Ascending aorta (tissue), 2 donors: Measurements from ENCODE around the gene CPED1. TPM values are rescaled to one million over a fixed set of nuclear protein-coding genes. Genes with fewer than 3 reads are reported as not detected.

Source experiments
- DNase-seq, 2 donors: peaks; one replicate each; pipeline ENCODE4 v3.0.0-alpha.2; 2019; ENCODE audit warnings: low spot score in 2 of 2
- H3K27ac ChIP-seq, 2 donors: fragments of 200-600 bp; sonication (generic); one replicate each; pipeline ENCODE4 v1.5.1; 2016 to 2017; ENCODE audit warnings: mild to moderate bottlenecking in 1 of 2
- H3K27me3 ChIP-seq: fragments of 200-600 bp; sonication (generic); one replicate; pipeline ENCODE4 v1.5.1; 2017
- H3K36me3 ChIP-seq, 2 donors: fragments of 200-600 bp; sonication (generic); one replicate each; pipeline ENCODE4 v1.5.1; 2016
- H3K4me1 ChIP-seq, 2 donors: fragments of 200-600 bp; sonication (generic); one replicate each; pipeline ENCODE4 v1.5.1; 2016 to 2017; ENCODE audit warnings: mild to moderate bottlenecking in 1 of 2
- H3K4me3 ChIP-seq, 2 donors: fragments of 200-600 bp; sonication (generic); one replicate each; pipeline ENCODE4 v1.5.1; 2016 to 2017; ENCODE audit warnings: mild to moderate bottlenecking in 1 of 2
- H3K9me3 ChIP-seq, 2 donors: fragments of 200-600 bp; sonication (generic); one replicate each; pipeline ENCODE4 v1.5.1; 2016
- CTCF ChIP-seq, 3 experiments: fragments of 200-600 bp in 2 of 3; fragments of 450-650 bp in 1 of 3; sonication (generic) in 2 of 3; IDR thresholded peaks; one replicate each; pipeline ENCODE4 v1.5.1; 2016 to 2019; ENCODE audit warnings: antibody characterized with exemption in 3 of 3, mild to moderate bottlenecking in 1 of 3, moderate library complexity in 1 of 3
- intact Hi-C: fragments of 100-400 bp; cut with DNase I; formaldehyde crosslinking; loops from one replicate; pipeline ENCODE4 v1.15.1; 2023
- total RNA-seq: library from RNA; depleted of rRNA; stranded (reverse); fragments of >200 nt; gene quantifications from one replicate; pipeline ENCODE4 v1.1.0, GENCODE V29; 2016

CPED1 gene
- total RNA-seq, 1 donor from 2014 or later, result 69.5 TPM

GRCh38 chr7:121083790-121084251 is 95.3 kb downstream of the CPED1 start:
- no peak for TF ChIP-seq CTCF (IDR thresholded peaks at IDR 0.05)
- Histone ChIP-seq H3K36me3 (no peaks in the 10 kb centered on the region), H3K9me3 (no peaks in the 10 kb centered on the region), H3K27me3 (no peaks in the 10 kb centered on the region), H3K4me1 (peaks cover 6 to 74% of the 10 kb centered on the region in 2 donors), H3K4me3 (no peak overlapping the region), H3K27ac (peak overlapping the region; percentile 58 to 76)
- intact Hi-C loops, result loop anchor here (1.0 to 5.0 kb wide), 2 partner anchors 134 to 227 kb away; partner anchors contain the start of genes ING3 and TSPAN12
- no peak for DNase-seq

- peak overlapping the region; percentile 58 to 76 for H3K27ac ChIP-seq
- TF ChIP-seq CTCF (IDR thresholded peaks at IDR 0.05), result no peak
- H3K4me1 ChIP-seq, result peaks cover 6 to 72% of the 10 kb centered on the region in 2 donors
- H3K36me3 ChIP-seq, result no peaks in the 10 kb centered on the region
- intact Hi-C loops, result loop anchor here (5.0 kb wide), 1 partner anchor 227 kb away; the partner anchor contains the start of gene TSPAN12
- H3K4me3 ChIP-seq, result no peak overlapping the region
- no peaks in the 10 kb centered on the region for H3K9me3 ChIP-seq
- no peaks in the 10 kb centered on the region for H3K27me3 ChIP-seq
- DNase-seq, result no peak
Observed at GRCh38 chr7:121084256-121084655, 95.7 kb downstream of the CPED1 start.

DNA sequence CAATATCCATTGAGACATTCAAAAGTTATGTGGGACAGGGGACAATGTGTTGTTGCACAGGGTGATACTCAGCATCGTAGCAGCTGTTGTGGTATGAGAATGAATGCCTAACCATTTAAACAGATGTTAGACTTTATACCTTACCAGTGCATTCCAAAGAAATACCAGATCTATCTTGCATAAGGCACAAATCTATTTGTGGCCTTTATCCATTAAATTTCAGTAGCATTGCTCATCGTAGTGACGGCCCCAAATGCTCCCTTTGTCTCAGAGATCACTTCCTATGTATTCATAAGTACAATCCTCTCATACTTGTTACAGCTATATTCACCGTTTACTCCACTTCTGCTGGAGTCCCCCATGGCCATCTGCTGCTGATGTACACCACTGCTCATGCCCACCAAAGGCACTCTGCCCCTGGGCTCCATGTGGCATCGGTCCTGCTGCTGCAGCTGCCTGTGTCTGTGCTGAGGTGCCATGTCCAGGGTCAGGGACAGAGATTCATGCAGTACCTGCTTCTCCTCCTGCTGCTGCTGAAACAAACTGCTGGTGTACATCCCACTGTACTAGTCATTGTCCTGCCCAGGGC is 96.3 kb downstream of the CPED1 start:
- no peaks in the 10 kb centered on the region for H3K27me3 ChIP-seq
- H3K27ac ChIP-seq, result peak overlapping the region; percentile 71 to 76
- H3K9me3 ChIP-seq, result no peaks in the 10 kb centered on the region
- no peak for TF ChIP-seq CTCF (IDR thresholded peaks at IDR 0.05)
- peak overlapping the region in 1 of 2 donors; percentile 30 for H3K4me3 ChIP-seq
- H3K4me1 ChIP-seq, result peaks cover 4 to 66% of the 10 kb centered on the region in 2 donors
- peak in 1 of 2 donors; percentile 73 for DNase-seq
- H3K36me3 ChIP-seq, result no peaks in the 10 kb centered on the region
- intact Hi-C loops, result loop anchor here (5.0 kb wide), 1 partner anchor 228 kb away; the partner anchor contains the start of gene TSPAN12

DNA sequence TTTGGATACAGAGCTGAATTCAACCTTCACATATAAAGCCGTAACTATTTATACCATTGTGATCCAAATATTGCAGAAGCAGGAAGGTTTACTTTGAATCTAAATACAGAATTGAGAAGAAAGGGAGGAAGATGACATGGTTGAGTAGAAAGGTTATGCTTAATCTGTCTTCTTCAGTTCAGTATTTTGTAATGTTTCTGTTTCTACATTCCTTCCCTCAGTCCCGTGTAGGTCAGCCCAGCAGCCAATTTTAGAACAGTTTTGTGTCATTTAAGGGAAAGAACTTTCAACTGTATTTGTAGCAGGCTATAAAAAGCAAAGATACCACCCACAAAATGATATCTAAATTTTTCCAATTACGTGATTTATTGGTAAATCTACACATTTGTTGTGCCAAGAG is 97.4 kb downstream of the CPED1 start:
- Histone ChIP-seq H3K27ac (peak overlapping the region; percentile 71 to 76), H3K4me1 (peaks cover 3 to 57% of the 10 kb centered on the region in 2 donors), H3K9me3 (no peaks in the 10 kb centered on the region), H3K36me3 (no peaks in the 10 kb centered on the region), H3K4me3 (peak overlapping the region in 1 of 2 donors; percentile 30), H3K27me3 (no peaks in the 10 kb centered on the region)
- no peak for TF ChIP-seq CTCF (IDR thresholded peaks at IDR 0.05)
- no peak for DNase-seq
- intact Hi-C loops, result no loop called here

DNA sequence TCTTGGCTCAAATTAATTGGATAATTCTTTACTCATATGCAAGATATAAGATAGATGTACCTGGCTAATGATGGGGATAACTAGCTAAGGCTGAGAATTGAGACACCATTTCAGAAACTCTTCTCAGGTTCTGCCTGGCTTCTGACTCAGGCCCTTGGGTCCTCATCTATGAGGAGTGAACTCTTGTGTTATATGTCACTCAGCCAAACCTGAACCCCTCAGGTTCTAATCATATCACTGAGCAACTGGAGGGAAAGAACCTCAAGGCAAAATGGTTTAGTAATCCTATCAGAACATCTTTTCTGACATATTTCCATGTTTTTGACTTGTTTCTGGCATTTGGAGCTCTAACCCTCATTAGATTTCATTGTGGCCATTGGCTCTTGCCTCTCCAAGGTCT is 100.4 kb downstream of the CPED1 start:
- H3K4me1 ChIP-seq, result peaks cover 3 to 32% of the 10 kb centered on the region in 2 donors
- no peak for TF ChIP-seq CTCF (IDR thresholded peaks at IDR 0.05)
- H3K27me3 ChIP-seq, result no peaks in the 10 kb centered on the region
- H3K9me3 ChIP-seq, result no peaks in the 10 kb centered on the region
- H3K4me3 ChIP-seq, result no peak overlapping the region
- DNase-seq, result no peak
- no peak overlapping the region for H3K27ac ChIP-seq
- intact Hi-C loops, result no loop called here
- no peaks in the 10 kb centered on the region for H3K36me3 ChIP-seq
